ENCODE results near the gene PAX6.

Gene PAX6

DNA sequence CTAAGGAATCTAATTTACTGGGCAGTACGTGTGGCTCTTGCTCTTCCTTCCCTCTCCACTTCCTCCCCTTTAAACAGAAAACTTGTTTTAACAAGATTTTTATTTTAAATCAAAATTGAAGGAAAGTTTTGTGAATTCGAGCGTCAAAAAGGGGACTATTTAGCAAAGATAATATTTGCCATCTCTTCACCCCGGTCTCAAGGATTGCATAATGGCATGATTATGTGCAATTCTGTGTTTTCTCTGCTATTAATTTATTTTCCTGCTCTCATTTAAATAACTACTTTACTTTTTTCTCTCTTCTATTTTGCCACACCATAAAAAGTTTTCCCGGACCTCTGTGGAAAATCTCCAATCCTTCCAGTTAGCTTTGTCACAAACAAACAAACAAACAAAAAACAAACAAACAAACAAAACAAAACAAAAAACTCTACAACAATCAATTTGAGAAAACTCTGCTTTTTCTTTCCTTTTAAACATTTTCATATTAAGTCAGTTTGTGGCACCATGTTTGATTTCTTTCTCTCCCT lies 10.2 kb upstream of the PAX6 start:
- TF ChIP-seq ARNT (IDR thresholded peaks at IDR 0.05) (no peak), LEF1 (IDR thresholded peaks at IDR 0.05; ENCODE audit: borderline replicate concordance) (no peak), SP1 (IDR thresholded peaks at IDR 0.05) (no peak), ELF4 (IDR thresholded peaks at IDR 0.05) (no peak), TARDBP (IDR thresholded peaks at IDR 0.05) (no peak), L3MBTL2 (conservative IDR thresholded peaks at IDR 0.05) (no peak), NFRKB (IDR thresholded peaks at IDR 0.05) (no peak), FOXA1 (IDR thresholded peaks at IDR 0.05) (no peak), HDGF (IDR thresholded peaks at IDR 0.05; ENCODE audit: borderline replicate concordance) (no peak), CTBP1 (IDR thresholded peaks at IDR 0.05; ENCODE audit: borderline replicate concordance) (no peak), FOXM1 (IDR thresholded peaks at IDR 0.05; ENCODE audit: borderline replicate concordance) (no peak), PKNOX1 (IDR thresholded peaks at IDR 0.05) (no peak), BHLHE40 (IDR thresholded peaks at IDR 0.05; ENCODE audit: borderline replicate concordance) (no peak), FOXK2 (IDR thresholded peaks at IDR 0.05) (no peak), SUZ12 (IDR thresholded peaks at IDR 0.05) (no peak), ZNF384 (IDR thresholded peaks at IDR 0.05) (no peak)
- no peak for DNase-seq (ENCODE audit: extremely low spot score)
- CTCF ChIA-PET, result no interaction called here
- POLR2A ChIA-PET, result no interaction called here

- DNase-seq (ENCODE audit: extremely low spot score), result no peak
- POLR2A ChIA-PET, result no interaction called here
- TF ChIP-seq ZNF384 (IDR thresholded peaks at IDR 0.05), result no peak
- no peak for TF ChIP-seq ELF4 (IDR thresholded peaks at IDR 0.05)
- TF ChIP-seq LEF1 (IDR thresholded peaks at IDR 0.05; ENCODE audit: borderline replicate concordance), result no peak
- no peak for TF ChIP-seq FOXK2 (IDR thresholded peaks at IDR 0.05)
- no peak for TF ChIP-seq NFRKB (IDR thresholded peaks at IDR 0.05)
- no peak for TF ChIP-seq PKNOX1 (IDR thresholded peaks at IDR 0.05)
- no peak for TF ChIP-seq FOXM1 (IDR thresholded peaks at IDR 0.05; ENCODE audit: borderline replicate concordance)
- no peak for TF ChIP-seq SP1 (IDR thresholded peaks at IDR 0.05)
- TF ChIP-seq CTBP1 (IDR thresholded peaks at IDR 0.05; ENCODE audit: borderline replicate concordance), result no peak
- no peak for TF ChIP-seq SUZ12 (IDR thresholded peaks at IDR 0.05)
- TF ChIP-seq L3MBTL2 (conservative IDR thresholded peaks at IDR 0.05), result no peak
- no peak for TF ChIP-seq HDGF (IDR thresholded peaks at IDR 0.05; ENCODE audit: borderline replicate concordance)
- TF ChIP-seq BHLHE40 (IDR thresholded peaks at IDR 0.05; ENCODE audit: borderline replicate concordance), result no peak
- no peak for TF ChIP-seq ARNT (IDR thresholded peaks at IDR 0.05)
- no peak for TF ChIP-seq FOXA1 (IDR thresholded peaks at IDR 0.05)
- CTCF ChIA-PET, result no interaction called here
Observed at GRCh38 chr11:31820438-31820818, 9.3 kb upstream of the PAX6 start.

GRCh38 chr11:31819621-31820437 lies 8.7 kb upstream of the PAX6 start:
- ChIA-PET POLR2A (interaction anchor here (1.5 kb wide), 1 partner anchor 11 kb away, joined by 3 read pairs; no protein-coding TSS in a partner anchor), CTCF (no interaction called here)
- no peak for TF ChIP-seq FOXM1 (IDR thresholded peaks at IDR 0.05; ENCODE audit: borderline replicate concordance)
- no peak for TF ChIP-seq ZNF384 (IDR thresholded peaks at IDR 0.05)
- no peak for TF ChIP-seq ARNT (IDR thresholded peaks at IDR 0.05)
- no peak for TF ChIP-seq CTBP1 (IDR thresholded peaks at IDR 0.05; ENCODE audit: borderline replicate concordance)
- TF ChIP-seq SP1 (IDR thresholded peaks at IDR 0.05), result no peak
- no peak for TF ChIP-seq FOXK2 (IDR thresholded peaks at IDR 0.05)
- no peak for TF ChIP-seq SUZ12 (IDR thresholded peaks at IDR 0.05)
- TF ChIP-seq BHLHE40 (IDR thresholded peaks at IDR 0.05; ENCODE audit: borderline replicate concordance), result no peak
- no peak for DNase-seq (ENCODE audit: extremely low spot score)

DNA sequence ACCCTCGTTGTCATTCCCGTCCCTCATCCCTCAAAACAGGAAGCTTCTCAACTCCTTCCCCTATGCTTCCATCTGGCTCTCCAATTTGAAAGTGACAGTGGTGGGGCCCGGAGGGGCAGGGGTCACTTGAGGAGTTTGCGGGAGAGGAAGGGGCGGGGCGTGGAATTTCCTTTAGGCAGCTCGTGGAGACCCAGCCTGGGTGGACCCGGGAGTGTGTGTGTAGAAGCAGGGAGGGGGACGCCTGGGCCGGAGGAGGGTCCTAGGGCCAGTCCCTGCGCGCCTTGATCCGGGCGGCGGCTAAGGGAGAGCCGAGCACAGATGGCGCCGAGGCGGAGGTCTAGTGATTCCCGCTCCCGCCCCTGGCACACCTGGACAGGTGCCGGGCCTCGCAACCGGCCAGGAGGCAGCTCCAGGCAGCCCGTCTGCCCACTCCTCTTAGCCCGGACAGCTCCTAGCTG lies 7.8 kb upstream of the PAX6 start:
- POLR2A ChIA-PET, result interaction anchor here (1.5 kb wide), 1 partner anchor 10 kb away, joined by 3 read pairs; no protein-coding TSS in a partner anchor
- DNase-seq (ENCODE audit: extremely low spot score), result no peak
- CTCF ChIA-PET, result interaction anchor here (0.6 kb wide), 1 partner anchor 505 kb away, joined by 3 read pairs; no protein-coding TSS in a partner anchor
- no peak for TF ChIP-seq PKNOX1 (IDR thresholded peaks at IDR 0.05)
- no peak for TF ChIP-seq LEF1 (IDR thresholded peaks at IDR 0.05; ENCODE audit: borderline replicate concordance)
- no peak for TF ChIP-seq NFRKB (IDR thresholded peaks at IDR 0.05)
- TF ChIP-seq L3MBTL2 (conservative IDR thresholded peaks at IDR 0.05), result no peak
- no peak for TF ChIP-seq ZNF384 (IDR thresholded peaks at IDR 0.05)
- no peak for TF ChIP-seq FOXM1 (IDR thresholded peaks at IDR 0.05; ENCODE audit: borderline replicate concordance)
- TF ChIP-seq SUZ12 (IDR thresholded peaks at IDR 0.05), result no peak
- TF ChIP-seq HDGF (IDR thresholded peaks at IDR 0.05; ENCODE audit: borderline replicate concordance), result no peak
- TF ChIP-seq BHLHE40 (IDR thresholded peaks at IDR 0.05; ENCODE audit: borderline replicate concordance), result no peak
- TF ChIP-seq FOXA1 (IDR thresholded peaks at IDR 0.05), result no peak
- no peak for TF ChIP-seq SP1 (IDR thresholded peaks at IDR 0.05)
- no peak for TF ChIP-seq CTBP1 (IDR thresholded peaks at IDR 0.05; ENCODE audit: borderline replicate concordance)
- TF ChIP-seq ARNT (IDR thresholded peaks at IDR 0.05), result no peak
- TF ChIP-seq ELF4 (IDR thresholded peaks at IDR 0.05), result no peak
- no peak for TF ChIP-seq FOXK2 (IDR thresholded peaks at IDR 0.05)
- TF ChIP-seq TARDBP (IDR thresholded peaks at IDR 0.05), result no peak

- DNase-seq (ENCODE audit: extremely low spot score), result no peak
- POLR2A ChIA-PET, result interaction anchor here (1.5 kb wide), 1 partner anchor 9 kb away, joined by 3 read pairs; no protein-coding TSS in a partner anchor
- CTCF ChIA-PET, result no interaction called here
Observed at GRCh38 chr11:31818425-31818755, 7.3 kb upstream of the PAX6 start.

More at GRCh38 chr11:31818425-31818755, 7.3 kb upstream of the PAX6 start:
- TF ChIP-seq ARNT (IDR thresholded peaks at IDR 0.05), result no peak
- TF ChIP-seq HDGF (IDR thresholded peaks at IDR 0.05; ENCODE audit: borderline replicate concordance), result no peak
- no peak for TF ChIP-seq ELF4 (IDR thresholded peaks at IDR 0.05)
- TF ChIP-seq TARDBP (IDR thresholded peaks at IDR 0.05), result no peak
- no peak for TF ChIP-seq FOXK2 (IDR thresholded peaks at IDR 0.05)
- TF ChIP-seq FOXA1 (IDR thresholded peaks at IDR 0.05), result no peak
